NCI-H748 (cell line): ENCODE results near the gene VTI1A.
"Not testable (repeated sequence)": the region's sequence is repeated elsewhere in the genome, so short reads cannot be mapped to it uniquely, and the experiment has no call there.

Experiments
- DNase-seq: peaks from one replicate; lab custom pipeline; 2025; ENCODE audit not compliant: unreplicated experiment; lab: John Stamatoyannopoulos, UW

The VTI1A gene

DNA sequence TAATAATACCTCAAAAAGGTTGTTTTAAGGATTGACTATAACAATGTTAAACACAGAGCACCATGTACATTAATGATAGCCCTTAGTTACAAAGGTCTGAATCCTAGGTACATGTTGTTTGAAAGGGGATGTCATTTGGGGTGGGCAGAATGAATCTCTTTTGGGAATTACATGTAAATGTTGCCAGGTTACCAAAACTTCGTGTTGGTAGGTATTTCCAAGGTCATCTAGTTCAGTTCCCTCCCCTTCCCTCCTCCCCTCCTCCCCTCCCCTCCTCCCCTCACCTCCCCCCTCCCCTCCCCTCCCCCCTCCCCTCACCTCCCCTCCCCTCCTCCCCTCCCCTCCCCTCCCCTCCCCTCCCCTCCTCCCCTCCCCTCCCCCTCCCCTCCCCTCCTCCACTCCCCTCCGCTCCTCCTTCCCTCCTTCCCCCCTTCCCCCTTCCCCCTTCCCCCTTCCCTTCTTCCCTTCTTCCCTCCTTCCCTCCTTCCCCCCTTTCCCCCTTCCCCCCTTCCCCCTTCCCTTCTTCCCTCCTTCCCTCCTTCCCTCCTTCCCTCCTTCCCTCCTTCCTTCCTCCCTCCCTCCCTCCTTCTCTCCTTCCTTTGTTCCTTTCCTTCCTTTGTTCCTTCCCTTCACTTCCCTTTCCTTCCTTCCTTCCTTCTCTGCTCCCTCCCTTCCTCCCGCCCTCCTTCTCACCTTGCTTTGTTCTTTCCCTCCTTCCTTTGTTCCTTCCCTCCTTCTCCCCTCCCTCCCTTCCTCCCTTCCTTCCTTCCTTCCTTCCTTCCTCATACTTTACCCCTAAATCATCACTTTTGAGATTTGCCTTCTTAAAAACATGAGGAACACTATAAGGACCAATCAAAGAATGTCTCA lies 8.1 kb downstream of the VTI1A start:
- DNase-seq = no peak

DNA sequence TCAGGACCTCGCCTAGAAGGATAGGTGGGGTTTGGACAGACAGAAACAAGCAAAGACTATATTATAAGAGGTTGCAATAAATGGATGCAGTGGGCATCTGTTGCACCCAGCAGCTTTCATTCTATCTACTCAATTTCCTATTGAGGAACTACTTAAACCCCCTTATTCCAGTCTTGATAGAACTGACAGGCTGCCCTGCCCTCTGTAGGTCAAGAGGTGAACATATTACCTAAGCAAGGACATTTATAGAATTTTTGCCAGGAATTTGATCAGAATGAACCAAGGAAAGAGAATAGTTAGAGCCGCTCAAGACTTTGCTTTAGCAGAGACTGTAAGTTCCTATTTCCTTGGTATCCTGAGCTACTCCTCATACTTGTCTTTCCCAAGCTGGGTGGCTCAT lies 9.5 kb downstream of the VTI1A start:
- DNase-seq = no peak

DNA sequence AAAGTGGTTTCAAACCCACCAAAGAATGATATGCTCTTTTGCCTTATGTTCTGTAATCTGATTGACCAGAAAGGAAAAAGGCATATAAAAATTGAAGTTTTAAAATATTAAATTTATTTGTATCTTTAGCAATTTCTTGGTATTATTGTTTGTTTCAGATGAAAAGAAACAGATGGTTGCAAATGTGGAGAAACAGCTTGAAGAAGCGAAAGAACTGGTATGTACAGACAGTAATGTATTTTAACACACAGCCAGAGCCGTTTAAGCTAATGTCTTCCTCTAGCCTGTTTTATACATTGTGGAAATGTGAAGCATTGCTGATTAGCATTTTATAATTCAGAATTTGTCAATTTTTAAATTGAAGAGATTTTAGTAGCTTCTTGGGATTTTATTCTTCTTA lies 13.4 kb downstream of the VTI1A start:
- DNase-seq = no peak

DNA sequence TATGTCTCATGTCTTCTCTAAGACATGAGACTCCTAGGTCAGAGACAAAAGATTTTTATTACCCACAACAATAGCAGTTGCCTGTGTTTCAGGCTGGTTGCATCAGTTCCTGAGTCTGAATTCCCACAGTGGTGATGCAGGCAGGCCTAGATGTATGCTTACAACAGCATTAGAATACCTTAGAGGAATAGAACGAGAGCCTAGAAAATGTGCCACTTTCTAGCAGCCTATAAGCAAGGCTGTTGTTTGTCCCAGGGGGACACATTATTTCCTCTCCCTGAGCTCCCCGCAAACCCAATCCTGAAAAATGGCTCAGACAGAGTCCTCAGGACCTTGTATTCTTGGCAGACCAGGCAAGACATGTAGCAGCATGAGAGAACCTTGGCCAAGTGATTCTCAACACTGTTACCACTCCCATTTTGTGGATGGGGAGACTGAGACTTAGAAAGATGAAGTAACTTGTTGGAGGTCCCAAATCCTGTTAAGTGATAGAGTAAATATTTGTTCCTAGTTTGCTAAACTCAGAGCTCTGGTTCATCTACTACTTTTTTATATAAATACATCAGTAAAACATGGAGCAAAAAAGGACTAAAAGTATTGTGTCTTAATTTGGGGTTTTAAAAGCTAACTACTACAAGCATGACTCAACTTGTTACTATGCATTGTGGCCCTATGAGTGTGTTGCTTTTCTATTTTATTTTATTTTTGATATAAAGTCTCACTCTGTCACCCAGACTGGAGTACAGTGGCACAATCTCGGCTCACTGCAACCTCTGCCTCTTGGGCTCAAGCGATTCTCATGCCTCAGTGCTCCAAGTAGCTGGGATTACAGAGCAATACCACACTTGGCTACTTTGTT lies 14.2 kb downstream of the VTI1A start:
- DNase-seq = no peak

DNA sequence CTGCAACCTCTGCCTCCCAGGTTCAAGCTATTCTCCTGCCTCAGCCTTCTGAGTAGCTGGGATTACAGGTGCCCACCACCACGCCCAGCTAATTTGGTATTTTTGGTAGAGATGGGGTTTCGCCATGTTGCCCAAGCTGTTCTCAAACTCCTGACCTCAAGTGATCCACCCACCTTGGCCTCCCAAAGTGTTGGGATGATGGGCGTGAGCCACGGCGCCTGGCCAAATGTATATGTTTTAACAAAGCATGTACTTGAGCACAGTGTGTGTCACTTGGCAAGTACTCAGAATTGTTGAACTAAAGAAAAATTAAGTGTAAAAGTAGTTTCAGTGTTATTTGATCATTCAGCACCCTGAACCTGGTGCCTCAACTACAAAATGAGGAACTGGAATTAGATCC lies 17.1 kb downstream of the VTI1A start:
- not testable (repeated sequence) for DNase-seq

DNA sequence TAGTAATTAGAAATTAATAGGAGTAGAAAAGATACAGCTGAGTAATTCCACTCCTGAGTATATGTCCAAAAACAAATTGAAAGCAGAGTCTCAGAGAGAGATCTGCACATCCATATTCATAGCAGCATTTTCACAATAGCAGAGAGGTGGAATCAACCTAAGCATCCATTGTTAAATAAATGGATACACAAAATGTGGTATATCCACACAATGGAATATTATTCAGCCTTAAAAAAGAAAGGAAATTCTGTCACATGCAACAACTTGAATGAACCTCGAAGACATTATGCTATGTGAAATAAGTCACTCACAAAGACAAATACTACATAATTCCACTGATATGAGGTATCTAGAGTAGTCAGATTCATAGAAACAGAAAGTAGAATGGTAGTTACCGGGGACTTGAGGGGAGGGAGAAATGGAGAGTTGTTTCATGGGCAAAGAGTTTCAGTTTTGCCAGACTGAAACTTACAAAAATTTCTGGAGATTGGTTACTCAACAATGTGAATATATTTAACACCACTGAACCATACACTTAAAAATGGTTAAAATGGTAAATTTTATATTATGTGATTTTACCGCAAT lies 18.4 kb downstream of the VTI1A start:
- DNase-seq = no peak

DNA sequence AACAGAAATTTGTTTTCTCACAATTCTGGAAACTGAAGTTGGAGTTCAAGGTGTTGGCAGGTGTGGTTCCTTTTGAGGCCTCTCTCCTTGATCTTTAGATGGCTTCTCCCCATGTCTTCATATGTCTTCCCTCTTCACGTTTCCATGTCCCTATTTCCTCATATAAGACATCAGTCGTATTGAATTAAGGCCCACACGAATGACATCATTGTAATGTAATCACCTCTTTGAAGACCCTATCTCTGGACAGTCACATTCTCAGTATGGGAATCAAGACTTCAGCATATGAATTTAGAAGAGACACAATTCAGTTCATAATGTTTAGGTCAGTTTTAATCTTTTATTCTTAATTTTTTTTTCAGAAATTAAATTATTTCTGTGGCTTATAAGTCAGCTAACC lies 19.8 kb downstream of the VTI1A start:
- no peak for DNase-seq

DNA sequence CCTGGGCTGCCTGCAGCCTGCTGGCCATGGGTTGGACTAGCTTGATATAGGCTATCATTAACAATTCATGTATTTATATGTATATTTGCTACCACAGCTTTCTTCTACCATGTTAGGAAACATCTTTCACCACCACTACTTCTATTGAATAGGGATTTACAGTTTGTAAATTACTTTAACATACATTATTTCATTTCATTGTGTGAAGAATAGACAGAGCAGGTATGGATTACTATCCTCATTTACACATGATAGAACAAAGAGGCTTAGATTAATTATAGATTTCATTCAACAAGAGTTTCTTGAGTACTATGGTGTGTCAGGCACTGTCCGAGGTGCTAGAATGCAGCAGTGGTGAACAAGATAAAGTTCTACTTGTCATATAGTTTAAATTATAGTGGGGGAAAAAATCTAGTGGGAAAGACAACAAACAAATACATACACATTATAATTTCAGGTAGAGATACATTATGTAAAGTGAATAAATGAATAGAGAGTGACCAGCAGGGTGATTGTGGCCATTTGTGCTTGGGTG lies 20.6 kb downstream of the VTI1A start:
- no peak for DNase-seq

DNA sequence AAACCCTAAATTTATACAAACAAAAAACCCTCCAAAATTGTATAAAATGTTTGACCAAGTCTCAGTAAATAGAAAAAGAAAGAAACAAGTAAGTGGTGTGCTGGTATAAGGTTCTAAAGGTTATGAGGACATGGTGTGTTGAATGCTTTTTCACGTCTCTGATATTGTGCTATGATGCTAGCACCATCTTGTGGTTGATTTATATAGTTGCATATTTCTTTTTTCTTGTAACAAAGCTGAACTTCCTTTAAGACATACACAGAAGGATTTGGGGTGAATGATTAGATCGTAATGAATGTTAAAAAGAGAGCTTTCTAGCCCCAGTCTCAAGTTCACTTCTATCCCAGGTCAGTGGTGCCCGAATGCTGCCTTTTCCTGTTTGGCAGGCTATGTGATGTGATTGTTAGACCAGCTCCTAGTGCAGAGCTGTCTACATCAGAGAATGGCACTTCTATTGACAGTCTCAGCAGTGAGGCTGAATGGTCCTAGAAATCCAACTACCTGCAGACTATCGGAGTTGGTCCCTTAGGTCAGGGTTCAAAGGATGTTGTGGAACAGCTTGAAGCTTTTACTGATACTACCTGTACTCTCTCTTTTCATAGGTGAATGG lies 25.0 kb downstream of the VTI1A start:
- peak; percentile 24 for DNase-seq

DNA sequence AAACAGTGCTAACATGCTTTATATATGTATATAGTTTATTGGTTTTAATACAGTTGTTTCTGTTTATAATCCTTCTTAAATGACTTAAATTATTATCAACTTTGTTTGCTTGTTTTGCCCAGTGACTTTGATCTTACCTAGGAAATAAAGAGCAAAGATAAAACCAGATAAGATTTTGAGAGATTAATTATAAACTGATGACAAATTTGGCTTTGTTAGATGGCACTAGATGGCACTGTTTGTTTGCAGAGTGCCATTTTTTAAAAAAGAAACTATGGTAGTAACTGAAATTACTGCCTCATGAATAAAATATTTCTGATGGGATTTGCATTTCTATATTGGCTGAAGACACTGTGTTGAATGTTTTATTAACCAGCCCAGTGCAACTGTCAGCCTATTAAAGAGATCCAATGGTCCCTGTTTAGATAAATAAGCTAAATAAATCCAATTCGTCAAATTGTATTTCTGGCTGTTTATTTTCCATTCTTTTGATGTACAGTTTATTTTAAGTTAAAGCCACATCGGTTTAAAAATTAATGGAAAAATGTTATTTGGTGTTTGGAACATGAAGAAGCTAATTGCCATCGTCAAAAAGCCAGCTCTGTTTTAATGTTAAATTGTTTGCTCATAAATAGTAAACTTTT lies 28.7 kb downstream of the VTI1A start:
- DNase-seq = peak; percentile 0

DNA sequence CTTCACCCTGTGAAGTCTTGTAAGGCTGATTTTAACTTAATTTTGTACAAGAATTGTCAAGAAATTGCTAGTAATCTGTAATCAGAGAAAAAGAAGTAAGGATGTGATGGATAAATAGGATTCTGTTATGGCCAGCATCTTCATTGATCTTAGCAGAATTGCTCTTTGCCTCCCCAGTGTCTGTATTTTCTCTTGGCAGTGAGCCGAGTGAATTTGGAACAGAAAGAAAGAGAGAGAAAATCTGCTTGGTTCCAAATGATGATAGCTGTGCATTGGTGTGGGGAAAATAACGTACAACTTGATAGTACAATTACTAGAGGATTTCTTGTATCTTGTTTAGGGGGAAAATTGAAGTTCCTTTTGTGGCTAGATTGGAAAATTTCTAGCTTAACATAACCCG lies 34.6 kb downstream of the VTI1A start:
- no peak for DNase-seq

DNA sequence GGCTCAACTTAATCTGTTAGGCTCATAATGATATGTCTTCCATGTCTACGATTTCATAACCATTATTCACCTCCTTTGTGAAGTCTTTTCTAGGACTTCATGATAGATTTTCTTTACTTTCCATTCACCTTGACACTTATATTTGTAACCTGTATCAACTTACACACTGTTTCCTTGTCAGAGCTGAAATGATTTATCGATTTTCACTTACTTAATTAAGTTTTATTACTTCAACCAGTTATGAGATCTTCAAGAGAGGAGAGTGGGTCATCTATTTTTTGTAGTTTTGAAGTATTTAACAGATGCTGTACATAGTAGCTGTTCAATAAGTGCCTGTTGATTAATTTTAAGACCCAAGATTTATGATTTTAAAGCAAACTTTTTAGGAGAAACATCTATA lies 37.4 kb downstream of the VTI1A start:
- no peak for DNase-seq

DNA sequence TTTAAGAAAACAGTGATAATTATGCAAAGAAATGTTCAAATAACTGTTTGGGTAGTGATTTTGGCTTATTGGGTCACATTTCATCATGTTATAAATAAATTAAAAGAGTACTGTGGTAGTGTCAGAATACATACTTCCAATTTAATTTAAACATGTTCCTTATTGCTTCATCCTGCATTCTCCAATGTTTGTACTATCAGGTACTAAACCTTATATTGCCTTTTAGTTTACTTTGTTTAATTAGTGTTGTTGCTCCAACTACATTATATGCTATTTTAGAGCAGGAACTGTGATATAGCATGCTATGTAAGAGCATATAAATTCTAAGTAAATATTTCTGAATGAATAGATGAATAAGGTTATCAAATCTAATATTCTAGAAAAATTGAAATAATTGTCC lies 40.9 kb downstream of the VTI1A start:
- no peak for DNase-seq

DNA sequence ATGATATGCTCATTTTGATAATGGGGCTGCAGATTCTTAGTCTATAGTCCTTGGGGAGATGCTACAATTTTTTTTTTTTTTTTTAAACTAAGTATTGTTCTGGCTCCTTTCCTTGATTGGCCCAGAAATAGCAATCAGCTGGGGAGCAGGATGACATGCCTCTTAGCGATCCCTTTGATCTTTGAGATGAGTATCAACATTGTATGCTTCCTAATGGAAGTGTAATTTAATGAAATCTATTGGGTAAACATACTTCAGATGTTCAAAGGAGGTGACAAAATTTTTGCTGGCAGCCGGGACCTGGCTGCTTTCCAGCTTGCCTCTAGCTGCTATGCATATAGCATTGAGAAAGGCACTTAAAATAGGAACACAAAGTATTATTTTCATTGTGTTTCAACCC lies 43.5 kb downstream of the VTI1A start:
- peak; percentile 94 for DNase-seq

DNA sequence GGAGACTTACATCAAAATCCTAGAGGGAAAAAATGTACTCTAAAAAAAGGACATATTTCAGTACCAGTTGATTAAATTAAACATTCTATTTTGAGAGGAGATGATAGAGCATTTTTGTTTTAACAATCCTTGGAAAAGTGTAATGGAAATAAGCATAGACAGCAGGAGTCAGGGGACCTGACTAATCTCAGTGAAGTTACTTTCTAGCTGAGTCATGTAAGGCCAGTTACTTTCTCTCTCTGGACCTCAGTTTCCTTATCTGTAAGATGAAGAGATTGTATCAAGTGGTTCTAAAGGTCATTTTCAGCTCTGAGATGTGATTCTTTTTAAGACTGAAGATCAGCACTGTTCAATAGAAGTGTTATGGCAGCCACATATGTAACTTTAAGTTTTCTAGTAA lies 44.1 kb downstream of the VTI1A start:
- no peak for DNase-seq

DNA sequence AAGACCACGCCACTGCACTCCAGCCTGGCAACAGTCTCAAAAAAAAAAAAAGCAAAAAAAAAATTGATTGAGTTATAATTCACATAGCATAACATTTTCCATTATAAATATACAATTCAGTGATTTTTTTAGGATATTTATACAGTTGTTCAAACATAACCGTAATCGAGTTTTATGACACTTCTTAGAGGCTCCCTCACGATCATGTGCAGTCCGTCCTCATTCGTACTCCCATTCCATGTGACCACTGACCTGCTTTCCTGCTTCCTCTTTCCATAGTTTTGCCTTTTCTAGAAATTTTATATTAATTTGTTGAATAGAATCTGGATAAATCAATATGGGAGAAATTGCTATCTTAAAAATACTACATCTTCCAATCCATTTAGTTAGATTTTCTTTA lies 45.7 kb downstream of the VTI1A start:
- no peak for DNase-seq

DNA sequence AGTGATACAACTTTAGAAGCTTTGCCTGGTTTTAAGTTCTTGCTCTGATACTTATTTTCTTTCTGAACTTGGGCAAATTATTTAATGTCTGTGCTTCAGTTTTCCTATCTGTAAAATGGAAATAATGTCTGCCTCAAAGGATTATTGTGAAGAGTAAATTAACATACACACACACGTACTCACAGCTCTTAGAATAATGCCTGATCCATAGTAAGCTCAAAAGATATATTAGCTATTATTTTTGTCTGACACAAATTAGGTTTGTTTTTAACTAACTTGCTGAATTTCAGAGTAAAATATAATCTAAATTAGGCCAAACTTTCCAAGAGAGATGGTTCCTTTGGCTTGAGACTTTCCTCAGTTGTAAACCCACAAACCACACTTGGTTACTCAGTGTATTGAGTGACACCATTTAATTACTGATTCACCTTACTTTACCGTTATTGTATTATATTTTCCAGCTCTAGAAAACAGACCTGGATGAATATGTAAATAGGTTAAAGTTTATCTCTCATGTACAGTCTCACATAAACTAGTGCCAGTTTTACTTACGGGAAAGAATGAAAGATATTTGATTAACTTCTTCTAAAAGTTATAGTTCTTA lies 50.4 kb downstream of the VTI1A start:
- no peak for DNase-seq

DNA sequence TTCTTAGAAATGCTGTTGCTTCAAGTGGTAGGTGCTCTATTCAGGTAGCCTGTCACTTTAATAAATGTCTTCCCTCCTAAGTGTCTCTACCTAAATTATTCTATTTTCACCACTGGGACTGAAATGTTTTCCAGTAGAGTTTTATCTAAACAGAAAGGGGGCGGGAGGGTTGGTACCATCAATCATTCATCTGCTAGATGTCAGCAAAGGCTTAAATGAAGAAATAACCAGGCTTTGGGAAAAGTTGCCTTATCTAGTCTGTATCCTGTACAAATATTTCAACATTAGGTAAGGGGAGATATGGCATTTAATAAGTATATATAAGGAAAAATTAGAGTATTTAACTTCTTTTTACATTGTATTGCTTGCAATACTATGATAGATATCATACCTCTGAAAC lies 51.8 kb downstream of the VTI1A start:
- DNase-seq = no peak

DNA sequence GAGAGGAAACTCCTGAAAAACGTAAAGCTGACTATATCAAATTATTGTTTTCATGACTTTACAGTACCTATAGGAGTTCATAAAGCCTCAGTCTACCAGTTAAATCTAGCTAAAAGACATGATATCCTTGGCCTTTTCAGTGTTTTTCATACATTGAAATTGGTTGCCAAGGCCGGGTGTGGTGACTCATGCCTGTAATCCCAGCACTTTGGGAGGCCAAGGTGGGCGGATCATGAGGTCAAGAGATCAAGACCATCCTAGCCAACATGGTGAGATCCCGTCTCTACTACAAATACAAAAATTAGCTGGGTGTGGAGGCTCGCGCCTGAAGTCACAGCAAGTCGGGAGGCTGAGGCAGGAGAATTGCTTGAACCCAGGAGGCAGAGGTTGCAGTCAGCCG lies 53.0 kb downstream of the VTI1A start:
- DNase-seq = not testable (repeated sequence)

DNA sequence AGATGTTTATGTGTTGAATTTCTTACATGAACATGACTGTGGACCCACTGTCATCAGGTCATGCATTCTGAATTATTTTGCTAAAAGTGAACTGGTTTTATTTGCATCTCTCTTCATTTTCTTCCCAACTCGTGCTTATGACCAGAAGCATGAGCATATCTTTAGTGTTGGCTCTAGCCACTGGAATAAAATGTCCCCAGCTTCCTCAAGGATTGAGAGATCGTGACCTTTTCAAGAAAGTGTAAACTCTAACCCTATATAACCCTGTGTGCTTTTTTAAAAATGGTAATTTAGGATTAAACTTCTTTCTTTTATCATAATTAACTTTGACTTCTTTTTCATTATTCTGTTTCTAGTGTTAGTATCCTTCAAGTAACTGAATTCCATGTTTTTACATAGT lies 55.5 kb downstream of the VTI1A start:
- no peak for DNase-seq
